ENCODE data around the gene GABRB1.
"Not testable (repeated sequence)": the region's sequence is repeated elsewhere in the genome, so short reads cannot be mapped to it uniquely, and the experiment has no call there.

The GABRB1 gene

GRCh38 chr4:47326025-47326424 is 294.7 kb downstream of the GABRB1 start:
- DNase-seq: no peak

DNA sequence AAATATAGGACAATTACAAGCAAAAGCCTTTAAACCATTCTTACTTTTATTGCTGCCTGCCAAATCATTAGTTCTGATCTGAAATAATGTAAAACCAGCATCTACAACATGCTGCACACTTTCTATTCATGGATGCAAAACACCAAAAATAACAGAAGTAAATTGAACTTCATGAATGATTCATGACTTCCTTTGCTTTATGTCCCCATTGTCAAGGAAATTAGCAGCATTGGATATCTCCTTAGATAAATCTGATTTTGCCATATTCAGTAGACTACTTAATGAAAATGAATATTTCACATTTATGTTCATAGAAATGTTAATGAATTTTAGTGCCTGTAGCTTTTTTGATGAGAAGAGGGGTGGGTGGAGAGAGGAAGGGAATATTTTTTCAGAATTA is 299.5 kb downstream of the GABRB1 start:
- DNase-seq: no peak

DNA sequence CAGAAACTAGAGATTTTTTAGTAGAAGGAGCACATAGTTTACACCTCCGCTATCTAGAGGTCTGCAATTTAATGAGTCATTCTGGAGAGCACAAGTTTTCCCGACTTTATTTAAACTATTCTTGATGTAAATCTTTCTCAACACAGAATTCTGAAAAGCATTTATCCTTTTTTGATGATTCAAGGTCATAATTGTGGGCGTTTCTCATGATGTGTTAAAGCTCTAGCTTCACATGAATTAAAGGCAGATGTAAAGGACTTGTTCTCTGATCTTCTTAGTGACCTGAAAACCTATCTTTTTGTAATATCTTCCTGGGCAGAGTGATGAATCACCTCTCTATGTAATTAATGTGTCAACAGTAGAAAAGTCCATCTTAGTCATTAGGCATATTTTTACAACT is 303.3 kb downstream of the GABRB1 start:
- DNase-seq: no peak

DNA sequence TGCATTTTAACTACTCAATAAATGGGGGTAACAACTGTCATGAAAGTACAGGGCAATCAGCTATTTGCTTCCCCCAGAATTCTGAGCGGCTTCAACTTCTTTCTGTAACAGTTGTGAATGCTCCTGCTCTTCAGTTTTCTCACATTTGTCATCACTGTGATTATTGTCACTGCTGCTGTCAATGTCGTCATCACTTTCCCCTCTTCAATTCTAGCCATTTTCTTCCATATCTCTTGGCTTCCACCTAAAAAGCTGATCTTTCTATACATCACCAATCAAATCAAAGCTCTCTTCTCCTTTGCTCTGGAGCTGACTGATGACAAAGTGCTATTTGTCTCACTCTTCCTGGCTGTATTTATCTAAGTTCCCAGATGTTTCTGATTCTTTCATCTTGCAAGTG is 306.5 kb downstream of the GABRB1 start:
- no peak for DNase-seq

DNA sequence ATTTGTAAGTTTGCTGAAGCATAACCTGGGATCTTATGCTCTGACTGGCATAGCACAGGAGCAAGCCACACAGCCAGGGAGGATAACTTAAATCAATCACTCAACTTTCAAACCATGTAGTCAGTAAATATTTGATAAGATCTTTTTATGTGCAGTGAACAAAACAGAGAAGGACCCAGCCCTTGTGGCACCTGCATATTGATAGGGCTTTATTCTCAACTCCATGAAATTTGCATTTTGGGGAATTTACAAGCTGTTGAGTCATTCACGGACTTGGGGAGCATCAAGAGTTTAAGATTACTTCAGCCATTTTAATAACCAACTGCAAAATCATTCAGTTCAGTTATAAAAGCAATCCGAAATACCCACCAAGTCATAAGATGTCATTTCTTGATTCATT is 309.5 kb downstream of the GABRB1 start:
- no peak for DNase-seq

DNA sequence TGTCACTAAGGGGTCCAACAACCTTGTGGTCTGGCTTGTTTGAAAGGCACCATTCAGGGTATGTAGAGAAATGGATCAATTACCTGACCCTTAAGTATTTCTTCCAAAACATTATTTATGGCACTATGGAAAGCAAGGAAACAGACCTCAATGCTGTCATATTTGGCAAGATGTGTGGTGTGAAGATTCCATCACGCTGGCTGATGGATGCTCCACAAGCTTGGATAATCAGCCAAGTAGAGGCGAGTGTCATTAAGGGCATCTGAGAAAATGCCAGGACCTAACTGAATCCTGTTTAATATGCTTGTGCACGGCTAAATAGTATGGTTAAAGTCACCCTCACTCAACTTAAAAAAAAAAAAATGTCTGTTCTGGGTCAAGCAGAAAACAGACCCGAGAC is 311.4 kb downstream of the GABRB1 start:
- DNase-seq: no peak

DNA sequence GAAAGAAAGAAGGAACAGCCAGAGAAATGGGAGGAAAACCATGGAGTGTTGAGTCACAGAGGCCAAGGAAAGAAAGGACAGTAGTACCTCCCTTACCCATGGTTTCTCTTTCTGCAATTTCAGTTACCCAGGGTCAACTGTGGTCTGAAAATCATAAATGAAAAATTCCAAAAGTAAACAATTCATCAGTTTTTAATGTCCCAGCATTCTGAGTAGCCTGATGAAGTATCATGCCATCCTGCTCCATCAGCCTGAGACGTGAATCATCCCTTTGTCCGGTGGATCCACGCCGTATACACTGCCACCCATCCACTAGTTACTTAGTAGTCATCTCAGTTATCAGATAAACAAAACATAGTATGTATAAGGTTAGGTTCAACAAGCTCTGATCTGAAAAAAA is 318.0 kb downstream of the GABRB1 start:
- DNase-seq: no peak

DNA sequence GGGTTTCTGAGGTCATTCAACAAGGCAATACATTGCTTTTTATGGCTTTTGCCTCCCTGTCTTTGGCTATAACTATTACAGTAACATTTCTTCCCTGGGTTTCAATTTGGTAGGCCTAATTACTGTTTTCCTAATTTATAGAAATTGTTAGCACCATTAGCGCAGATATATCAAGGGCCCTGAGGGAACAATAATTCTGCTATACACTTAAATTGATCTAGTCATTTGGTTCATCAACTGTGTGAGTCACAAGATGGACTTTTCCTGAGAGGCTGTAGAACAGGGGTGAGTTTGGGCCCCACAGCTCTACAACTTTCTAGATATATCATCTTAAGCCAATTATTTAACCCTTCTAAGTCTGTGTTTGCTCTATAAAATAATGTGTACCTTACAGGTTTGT is 324.2 kb downstream of the GABRB1 start:
- DNase-seq: no peak

DNA sequence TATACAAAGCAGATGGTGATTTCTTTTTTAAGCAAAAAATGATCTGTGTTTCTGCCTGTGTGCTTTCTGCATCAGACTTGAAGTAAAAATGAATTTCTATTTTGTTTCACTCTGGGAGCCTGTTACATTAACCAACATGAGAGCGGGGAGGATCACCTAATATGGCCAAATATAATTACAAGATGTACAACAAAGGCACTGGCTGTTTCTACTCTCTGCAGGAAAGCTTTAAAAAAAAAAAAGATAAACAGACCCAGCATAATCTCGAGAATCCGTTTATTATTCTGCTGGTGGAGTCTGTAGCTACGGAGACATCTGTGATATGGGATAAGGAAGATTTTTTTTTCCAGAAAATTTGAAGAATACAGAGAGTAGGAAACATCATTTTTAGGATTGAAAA is 328.5 kb downstream of the GABRB1 start:
- DNase-seq: no peak

DNA sequence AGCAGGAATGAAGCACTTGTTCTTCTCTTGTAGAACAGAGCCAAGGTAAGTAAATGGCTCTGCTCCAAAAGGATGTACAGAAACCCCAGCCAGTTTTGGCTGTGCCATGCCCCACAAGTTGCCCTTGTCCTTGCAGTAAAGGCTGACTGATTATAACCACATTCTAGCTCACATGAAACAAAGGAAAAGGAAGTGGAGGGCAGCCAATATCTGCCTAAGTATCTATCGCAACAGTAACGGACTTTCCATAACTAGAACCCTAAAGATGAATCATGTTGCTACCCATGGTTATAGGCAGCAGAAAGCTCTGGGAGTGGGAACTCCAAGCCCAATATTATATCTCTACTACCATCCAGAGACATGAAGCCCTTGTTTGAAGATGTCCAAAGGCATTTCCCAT is 336.4 kb downstream of the GABRB1 start:
- DNase-seq: no peak

DNA sequence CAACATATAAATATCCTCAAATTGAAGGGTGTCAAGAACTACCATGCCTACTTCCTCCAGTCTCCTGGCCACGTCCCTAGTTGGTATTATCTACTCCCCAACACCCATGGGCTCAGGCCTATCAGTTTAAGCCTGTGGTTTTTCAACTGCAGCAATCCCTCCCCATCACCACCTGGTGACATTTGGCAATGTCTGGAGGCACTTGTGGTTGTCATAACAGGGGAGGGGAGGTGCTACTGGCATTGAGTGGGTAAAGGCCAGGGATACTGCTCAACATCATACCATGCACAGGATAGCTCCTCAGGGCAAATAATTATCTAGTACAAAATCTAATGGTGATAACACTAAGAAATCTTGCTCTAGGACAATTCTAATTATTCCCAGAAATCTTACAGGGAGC is 336.8 kb downstream of the GABRB1 start:
- no peak for DNase-seq

DNA sequence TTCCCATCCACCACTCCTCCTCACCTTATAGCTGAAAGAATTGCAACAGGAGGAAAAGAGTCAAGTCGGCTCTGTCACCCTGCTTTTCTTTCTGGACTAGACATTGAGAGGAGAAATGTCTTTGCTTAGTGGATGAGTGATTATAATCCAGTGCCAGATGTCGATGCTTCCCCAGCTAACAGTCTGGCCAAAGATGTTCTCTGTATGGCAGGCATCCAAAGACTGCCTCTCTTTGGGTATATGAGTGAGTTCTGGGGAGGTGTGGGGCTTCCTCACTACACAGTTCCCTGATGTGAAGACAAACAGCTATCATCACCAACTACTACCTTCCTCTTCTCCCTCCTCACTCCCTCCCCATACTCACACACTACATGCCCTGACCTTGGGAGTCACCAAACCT is 341.2 kb downstream of the GABRB1 start:
- DNase-seq: no peak

DNA sequence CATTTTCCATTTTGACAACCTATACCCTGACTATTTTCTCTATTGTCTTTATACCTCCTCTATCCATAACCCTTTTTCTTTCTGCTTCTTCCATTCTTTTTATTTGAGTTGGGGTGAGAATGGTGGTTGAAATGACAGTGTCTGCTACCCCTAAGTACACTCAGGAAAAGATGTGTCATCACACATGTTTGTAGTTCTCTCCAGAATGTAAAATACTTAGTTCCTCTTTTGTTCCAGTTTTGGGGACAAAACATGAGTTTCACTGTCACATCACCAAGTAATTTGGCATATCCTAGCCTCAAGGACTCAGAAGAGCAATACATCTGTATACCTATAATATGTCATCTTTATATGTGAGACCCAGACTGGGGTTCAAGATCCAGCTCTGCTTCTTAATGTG is 341.8 kb downstream of the GABRB1 start:
- no peak for DNase-seq

- no peak for DNase-seq
Measured at GRCh38 chr4:47373709-47374108, 342.3 kb downstream of the GABRB1 start.

DNA sequence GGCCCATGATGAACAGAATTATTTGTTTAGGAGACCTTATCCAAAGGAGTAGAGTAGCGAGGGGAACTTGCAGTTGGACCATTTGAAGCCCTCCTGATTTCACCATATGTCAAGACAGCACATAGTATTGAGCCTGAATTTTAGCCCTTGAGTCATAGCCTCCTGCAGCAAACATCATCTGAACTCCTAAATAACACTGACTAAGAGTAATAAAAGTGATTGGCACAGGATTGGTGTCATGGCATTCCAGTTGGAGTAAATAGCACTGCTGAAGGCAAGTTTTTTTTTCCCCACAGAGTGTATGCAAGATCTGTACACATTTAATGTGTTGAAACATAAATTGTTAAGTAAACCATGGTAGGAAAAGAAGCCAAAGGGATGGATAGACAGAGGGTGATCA is 343.1 kb downstream of the GABRB1 start:
- DNase-seq: no peak

DNA sequence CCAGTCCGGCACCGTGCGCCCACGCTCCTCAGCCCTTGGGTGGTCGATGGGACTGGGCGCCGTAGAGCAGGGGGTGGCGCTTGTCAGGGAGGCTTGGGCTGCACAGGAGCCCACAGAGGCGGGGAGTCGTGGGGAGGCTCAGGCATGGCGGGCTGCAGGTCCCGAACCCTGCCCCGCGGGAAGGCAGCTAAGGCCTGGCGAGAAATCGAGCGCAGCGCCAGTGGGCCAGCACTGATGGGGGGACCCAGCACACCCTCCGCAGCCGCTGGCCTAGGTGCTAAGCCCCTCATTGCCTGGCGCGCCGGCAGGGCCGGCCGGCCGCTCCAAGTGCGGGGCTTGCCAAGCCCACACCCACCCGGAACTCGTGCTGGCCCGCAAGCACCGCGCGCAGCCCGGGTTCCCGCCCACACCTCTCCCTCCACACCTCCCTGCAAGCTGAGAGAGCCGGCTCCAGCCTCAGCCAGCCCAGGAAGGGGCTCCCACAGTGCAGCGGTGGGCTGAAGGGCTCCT is 346.7 kb downstream of the GABRB1 start:
- not testable (repeated sequence) for DNase-seq

DNA sequence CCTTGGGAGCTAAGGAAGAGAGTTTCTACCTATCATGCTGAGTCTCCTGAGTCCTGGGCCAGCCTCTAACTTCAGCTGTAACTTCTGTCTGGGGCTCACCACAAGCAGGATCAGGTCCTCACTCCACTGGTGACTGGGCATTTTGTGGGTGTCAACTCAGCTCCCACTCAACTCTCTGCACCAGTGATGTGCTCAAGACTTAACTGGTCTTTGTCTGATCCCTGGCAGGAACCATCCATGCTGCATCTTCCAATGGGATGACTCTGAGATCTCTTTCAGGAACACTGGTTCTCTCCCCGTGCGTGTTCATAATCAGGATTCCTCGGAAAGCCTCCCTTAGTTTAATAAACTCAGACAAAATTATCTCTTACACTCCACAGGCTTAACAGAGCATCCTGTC is 349.8 kb downstream of the GABRB1 start:
- no peak for DNase-seq

DNA sequence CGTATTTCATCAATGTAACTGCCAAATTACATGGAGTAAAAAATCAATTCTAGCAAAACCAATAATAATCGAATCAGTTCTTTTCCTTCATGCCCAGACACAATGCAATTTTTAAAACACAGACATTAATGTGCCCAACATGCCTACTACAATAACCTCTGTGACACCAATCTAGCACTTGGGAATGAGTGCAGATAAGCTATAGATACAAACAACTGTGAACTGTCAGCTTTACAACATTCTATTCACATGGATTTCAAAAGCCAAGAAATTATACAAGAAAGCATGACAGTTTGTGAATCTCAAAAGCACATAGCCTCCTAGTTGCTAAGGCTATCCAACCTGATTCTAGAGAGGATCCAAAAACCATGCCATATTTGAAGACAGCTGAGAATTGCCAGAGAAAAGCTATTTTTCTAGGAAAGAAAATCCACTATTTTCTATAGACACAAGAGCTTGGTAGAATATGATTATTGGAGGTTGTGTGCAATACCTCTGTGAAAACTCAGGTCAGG is 351.5 kb downstream of the GABRB1 start:
- no peak for DNase-seq

DNA sequence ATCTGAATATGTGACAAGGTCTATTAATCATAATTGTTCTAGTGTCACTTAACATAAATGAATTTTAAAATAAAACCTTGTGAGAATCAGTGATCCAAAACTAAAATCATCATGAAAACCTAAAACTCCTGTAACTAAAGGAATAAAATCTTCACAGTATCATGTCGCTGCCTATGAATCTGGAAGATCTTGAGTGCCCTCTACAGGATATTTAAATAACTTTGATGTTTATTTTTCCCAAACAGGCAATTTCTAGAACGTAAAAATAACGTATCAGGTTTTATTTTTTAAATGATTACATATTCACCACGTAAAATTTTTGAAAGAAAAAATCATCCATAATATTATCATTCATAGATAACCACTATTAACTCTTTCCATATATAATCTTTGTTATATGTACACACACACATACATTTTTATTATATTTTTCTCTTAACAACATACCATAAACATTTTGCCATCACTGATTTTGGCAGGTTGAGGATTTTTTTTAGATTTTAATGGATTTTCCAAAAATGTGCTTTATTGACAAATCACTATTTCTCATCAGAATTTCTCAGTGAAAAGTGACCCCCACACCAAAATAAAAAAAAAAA is 352.6 kb downstream of the GABRB1 start:
- no peak for DNase-seq

- no peak for DNase-seq
Measured at GRCh38 chr4:47386146-47386545, 354.8 kb downstream of the GABRB1 start.

DNA sequence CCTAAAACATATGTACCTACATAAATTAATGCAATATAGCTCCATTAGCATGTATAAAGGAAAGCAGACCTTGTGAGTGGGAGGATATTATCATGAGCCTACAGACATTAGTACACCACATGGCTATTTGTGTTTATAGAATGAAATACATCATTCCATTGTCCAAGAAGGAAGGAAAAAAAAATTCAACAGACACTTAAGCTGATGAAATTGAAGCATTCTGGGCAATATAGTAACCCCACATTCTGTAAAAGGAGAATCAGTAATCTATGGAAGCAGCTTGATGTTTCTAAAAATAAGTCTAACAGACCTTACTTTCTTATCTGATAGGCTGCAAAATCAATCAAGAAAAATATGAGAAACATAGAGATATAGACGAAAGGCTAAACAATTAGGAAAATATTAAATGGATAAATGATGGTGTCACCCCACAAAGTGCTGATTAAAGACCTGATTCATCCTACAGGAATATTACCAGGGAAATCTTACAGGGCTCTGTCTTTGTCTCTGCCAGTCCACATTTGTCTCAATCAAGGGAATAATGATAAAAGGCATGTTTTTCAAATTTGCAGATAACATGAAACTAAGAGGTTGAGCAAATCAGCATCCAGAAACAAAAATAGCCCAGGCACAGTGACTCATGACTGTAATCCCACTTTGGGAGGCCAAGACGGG is 355.3 kb downstream of the GABRB1 start:
- no peak for DNase-seq

- no peak for DNase-seq
Measured at GRCh38 chr4:47390428-47391125, 359.2 kb downstream of the GABRB1 start.

GRCh38 chr4:47391256-47391655 is 359.9 kb downstream of the GABRB1 start:
- no peak for DNase-seq

DNA sequence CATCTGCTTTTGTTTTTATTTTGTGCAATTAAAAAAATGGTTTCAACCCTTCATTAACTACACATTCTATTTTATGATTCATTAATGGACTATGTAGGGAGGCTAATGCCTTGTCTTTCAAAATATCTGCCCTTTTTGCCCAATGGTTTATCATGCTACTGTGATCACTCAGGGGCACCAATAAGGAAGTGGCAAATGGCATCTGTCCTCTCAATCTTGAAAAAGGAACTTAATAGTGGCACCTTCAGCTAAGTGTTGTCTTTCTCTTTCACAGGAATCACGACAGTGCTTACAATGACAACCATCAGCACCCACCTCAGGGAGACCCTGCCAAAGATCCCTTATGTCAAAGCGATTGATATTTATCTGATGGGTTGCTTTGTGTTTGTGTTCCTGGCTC is 375.0 kb downstream of the GABRB1 start:
- DNase-seq: no peak

Data from NCI-H187 treated with DMSO at 0.1 percent for 48 hours (cell line).